Myocyte (in vitro differentiated cells): ENCODE data around the gene PBX1. TPM values are rescaled to one million over a fixed set of nuclear protein-coding genes. Genes with fewer than 3 reads are reported as not detected.

Experiments used
- DNase-seq: peaks from one replicate; pipeline ENCODE4 v3.0.0-alpha.2; 2012; ENCODE audit warnings: low read depth
- total RNA-seq: library from RNA; depleted of rRNA; stranded (reverse); fragments of >200 nt; gene quantifications from 2 replicates; pipeline ENCODE4 v1.2.3, GENCODE V29; 2014

PBX1 gene
- total RNA-seq, 1 donor from 2014 or later: 4.6 TPM

GRCh38 chr1:164846731-164847691 lies 288.0 kb downstream of the PBX1 start:
- DNase-seq: no peak

- peak; percentile 49 for DNase-seq
Observed at GRCh38 chr1:164853146-164853545, 294.2 kb downstream of the PBX1 start.

GRCh38 chr1:164855716-164856329 lies 296.8 kb downstream of the PBX1 start:
- no peak for DNase-seq

GRCh38 chr1:164856381-164856780 lies 297.4 kb downstream of the PBX1 start:
- no peak for DNase-seq

- DNase-seq: no peak
Observed at GRCh38 chr1:164857439-164857838, 298.5 kb downstream of the PBX1 start.

- peak; percentile 6 for DNase-seq
Observed at GRCh38 chr1:164858096-164858632, 299.2 kb downstream of the PBX1 start.

- DNase-seq: no peak
Observed at GRCh38 chr1:164861632-164862031, 302.6 kb downstream of the PBX1 start.

GRCh38 chr1:164863056-164863455 lies 304.1 kb downstream of the PBX1 start:
- no peak for DNase-seq

GRCh38 chr1:164864161-164864560 lies 305.2 kb downstream of the PBX1 start:
- no peak for DNase-seq

- DNase-seq: no peak
Observed at GRCh38 chr1:164865385-164865784, 306.4 kb downstream of the PBX1 start.

- DNase-seq: no peak
Observed at GRCh38 chr1:164867590-164867989, 308.6 kb downstream of the PBX1 start.

- no peak for DNase-seq
Observed at GRCh38 chr1:164868990-164869389, 310.0 kb downstream of the PBX1 start.

GRCh38 chr1:164875518-164875917 lies 316.5 kb downstream of the PBX1 start:
- no peak for DNase-seq

GRCh38 chr1:164876398-164877116 lies 317.6 kb downstream of the PBX1 start:
- DNase-seq: no peak

- DNase-seq: no peak
Observed at GRCh38 chr1:164880199-164880598, 321.2 kb downstream of the PBX1 start.

GRCh38 chr1:164880644-164881043 lies 321.7 kb downstream of the PBX1 start:
- no peak for DNase-seq

- DNase-seq: no peak
Observed at GRCh38 chr1:164885311-164885710, 326.3 kb downstream of the PBX1 start.

- no peak for DNase-seq
Observed at GRCh38 chr1:164886101-164886500, 327.1 kb downstream of the PBX1 start.

- DNase-seq: no peak
Observed at GRCh38 chr1:164891615-164892014, 332.6 kb downstream of the PBX1 start.

GRCh38 chr1:164895026-164895912 lies 336.3 kb downstream of the PBX1 start:
- DNase-seq: no peak

- DNase-seq: no peak
Observed at GRCh38 chr1:164901031-164901430, 342.0 kb downstream of the PBX1 start.
